ENCODE results near the gene DTX3L. TPM values are rescaled to one million over a fixed set of nuclear protein-coding genes. Genes with fewer than 3 reads are reported as not detected.

DTX3L gene
- total and polyA plus RNA-seq, 2 of the 13 experiments (the other 11 are each of a cell fraction or from before 2014, with no cell fraction given): 2.5 to 10.9 TPM

DNA sequence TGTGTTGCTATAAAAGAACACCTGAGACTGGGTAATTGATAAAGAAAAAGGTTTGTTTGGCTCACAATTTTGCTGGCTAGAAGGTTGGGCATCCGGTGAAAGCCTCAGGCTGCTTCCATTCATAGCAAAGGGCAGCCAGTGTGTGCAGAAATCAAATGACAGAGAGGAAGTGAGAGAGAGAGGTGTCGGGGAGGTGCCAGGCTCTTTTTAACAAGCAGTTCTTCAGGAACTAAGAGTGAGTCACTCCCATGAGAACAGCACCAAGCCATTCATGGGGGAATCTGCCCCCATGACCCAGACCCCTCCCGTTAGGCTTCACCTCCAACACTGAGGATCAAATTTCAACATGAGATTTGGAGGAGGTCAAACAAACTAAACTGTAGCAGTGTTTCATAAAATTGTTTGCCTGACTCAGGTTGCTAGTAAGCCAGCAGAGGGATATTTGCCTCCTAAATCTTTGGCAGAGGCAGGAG lies 8.8 kb downstream of the DTX3L start (continued):
- TF ChIP-seq RCOR2 (CRISPR knock-in tag; IDR thresholded peaks at IDR 0.05) (peak; percentile 54; the same call in 1 of the 2 replicates), MLLT10 (CRISPR knock-in tag; IDR thresholded peaks at IDR 0.05) (no peak), RARG (CRISPR knock-in tag; IDR thresholded peaks at IDR 0.05; ENCODE audit: low read depth) (no peak), HDAC2 (CRISPR knock-in tag; IDR thresholded peaks at IDR 0.05) (0 out of 2 replicates have a peak, but pooled peaks have one; percentile 58), NFE2L2 (IDR thresholded peaks at IDR 0.05; ENCODE audit: low read length) (no peak), ZNF205 (CRISPR knock-in tag; IDR thresholded peaks at IDR 0.05) (no peak), ZMAT3 (CRISPR knock-in tag; conservative IDR thresholded peaks at IDR 0.05) (no peak), GMEB2 (CRISPR knock-in tag; IDR thresholded peaks at IDR 0.05; ENCODE audit: low read depth) (no peak), CENPBD1 (CRISPR knock-in tag; IDR thresholded peaks at IDR 0.05; ENCODE audit: borderline replicate concordance, low read depth) (no peak), ZNF761 (CRISPR knock-in tag; conservative IDR thresholded peaks at IDR 0.05) (no peak), AGO2 (optimal IDR thresholded peaks at IDR 0.05; ENCODE audit: low read depth, low read length) (no peak), ZNF687 (CRISPR knock-in tag; IDR thresholded peaks at IDR 0.05) (no peak), ZNF431 (CRISPR knock-in tag; IDR thresholded peaks at IDR 0.05; ENCODE audit: borderline replicate concordance, low read depth) (no peak), ZNF614 (CRISPR knock-in tag; IDR thresholded peaks at IDR 0.05; ENCODE audit: borderline replicate concordance) (no peak; the same call in 1 of the 2 replicates), ZFYVE20 (CRISPR knock-in tag; IDR thresholded peaks at IDR 0.05; ENCODE audit: borderline replicate concordance, low read depth) (no peak)
- TF ChIP-seq, protein P1, sequence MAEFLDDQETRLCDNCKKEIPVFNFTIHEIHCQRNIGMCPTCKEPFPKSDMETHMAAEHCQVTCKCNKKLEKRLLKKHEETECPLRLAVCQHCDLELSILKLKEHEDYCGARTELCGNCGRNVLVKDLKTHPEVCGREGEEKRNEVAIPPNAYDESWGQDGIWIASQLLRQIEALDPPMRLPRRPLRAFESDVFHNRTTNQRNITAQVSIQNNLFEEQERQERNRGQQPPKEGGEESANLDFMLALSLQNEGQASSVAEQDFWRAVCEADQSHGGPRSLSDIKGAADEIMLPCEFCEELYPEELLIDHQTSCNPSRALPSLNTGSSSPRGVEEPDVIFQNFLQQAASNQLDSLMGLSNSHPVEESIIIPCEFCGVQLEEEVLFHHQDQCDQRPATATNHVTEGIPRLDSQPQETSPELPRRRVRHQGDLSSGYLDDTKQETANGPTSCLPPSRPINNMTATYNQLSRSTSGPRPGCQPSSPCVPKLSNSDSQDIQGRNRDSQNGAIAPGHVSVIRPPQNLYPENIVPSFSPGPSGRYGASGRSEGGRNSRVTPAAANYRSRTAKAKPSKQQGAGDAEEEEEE (CRISPR knock-in tag; IDR thresholded peaks at IDR 0.05; ENCODE audit: borderline replicate concordance): no peak
- TF ChIP-seq, protein P2, sequence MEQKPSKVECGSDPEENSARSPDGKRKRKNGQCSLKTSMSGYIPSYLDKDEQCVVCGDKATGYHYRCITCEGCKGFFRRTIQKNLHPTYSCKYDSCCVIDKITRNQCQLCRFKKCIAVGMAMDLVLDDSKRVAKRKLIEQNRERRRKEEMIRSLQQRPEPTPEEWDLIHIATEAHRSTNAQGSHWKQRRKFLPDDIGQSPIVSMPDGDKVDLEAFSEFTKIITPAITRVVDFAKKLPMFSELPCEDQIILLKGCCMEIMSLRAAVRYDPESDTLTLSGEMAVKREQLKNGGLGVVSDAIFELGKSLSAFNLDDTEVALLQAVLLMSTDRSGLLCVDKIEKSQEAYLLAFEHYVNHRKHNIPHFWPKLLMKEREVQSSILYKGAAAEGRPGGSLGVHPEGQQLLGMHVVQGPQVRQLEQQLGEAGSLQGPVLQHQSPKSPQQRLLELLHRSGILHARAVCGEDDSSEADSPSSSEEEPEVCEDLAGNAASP (CRISPR knock-in tag; IDR thresholded peaks at IDR 0.05; ENCODE audit: borderline replicate concordance): no peak
- TF ChIP-seq, protein P3, sequence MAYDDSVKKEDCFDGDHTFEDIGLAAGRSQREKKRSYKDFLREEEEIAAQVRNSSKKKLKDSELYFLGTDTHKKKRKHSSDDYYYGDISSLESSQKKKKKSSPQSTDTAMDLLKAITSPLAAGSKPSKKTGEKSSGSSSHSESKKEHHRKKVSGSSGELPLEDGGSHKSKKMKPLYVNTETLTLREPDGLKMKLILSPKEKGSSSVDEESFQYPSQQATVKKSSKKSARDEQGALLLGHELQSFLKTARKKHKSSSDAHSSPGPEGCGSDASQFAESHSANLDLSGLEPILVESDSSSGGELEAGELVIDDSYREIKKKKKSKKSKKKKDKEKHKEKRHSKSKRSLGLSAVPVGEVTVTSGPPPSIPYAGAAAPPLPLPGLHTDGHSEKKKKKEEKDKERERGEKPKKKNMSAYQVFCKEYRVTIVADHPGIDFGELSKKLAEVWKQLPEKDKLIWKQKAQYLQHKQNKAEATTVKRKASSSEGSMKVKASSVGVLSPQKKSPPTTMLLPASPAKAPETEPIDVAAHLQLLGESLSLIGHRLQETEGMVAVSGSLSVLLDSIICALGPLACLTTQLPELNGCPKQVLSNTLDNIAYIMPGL (CRISPR knock-in tag; IDR thresholded peaks at IDR 0.05; ENCODE audit: borderline replicate concordance in 1 of 2, low read depth in 1 of 2): no peak; a peak in 1 of 4 replicates

Data from HepG2 (cell line).